ENCODE data around the gene RAB30.

GRCh38 chr11:83026229-83026628 is 45.5 kb downstream of the RAB30 start:
- TF ChIP-seq, protein P1, sequence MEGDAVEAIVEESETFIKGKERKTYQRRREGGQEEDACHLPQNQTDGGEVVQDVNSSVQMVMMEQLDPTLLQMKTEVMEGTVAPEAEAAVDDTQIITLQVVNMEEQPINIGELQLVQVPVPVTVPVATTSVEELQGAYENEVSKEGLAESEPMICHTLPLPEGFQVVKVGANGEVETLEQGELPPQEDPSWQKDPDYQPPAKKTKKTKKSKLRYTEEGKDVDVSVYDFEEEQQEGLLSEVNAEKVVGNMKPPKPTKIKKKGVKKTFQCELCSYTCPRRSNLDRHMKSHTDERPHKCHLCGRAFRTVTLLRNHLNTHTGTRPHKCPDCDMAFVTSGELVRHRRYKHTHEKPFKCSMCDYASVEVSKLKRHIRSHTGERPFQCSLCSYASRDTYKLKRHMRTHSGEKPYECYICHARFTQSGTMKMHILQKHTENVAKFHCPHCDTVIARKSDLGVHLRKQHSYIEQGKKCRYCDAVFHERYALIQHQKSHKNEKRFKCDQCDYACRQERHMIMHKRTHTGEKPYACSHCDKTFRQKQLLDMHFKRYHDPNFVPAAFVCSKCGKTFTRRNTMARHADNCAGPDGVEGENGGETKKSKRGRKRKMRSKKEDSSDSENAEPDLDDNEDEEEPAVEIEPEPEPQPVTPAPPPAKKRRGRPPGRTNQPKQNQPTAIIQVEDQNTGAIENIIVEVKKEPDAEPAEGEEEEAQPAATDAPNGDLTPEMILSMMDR (IDR thresholded peaks at IDR 0.05; ENCODE audit: low read depth, low read length, poor library complexity, severe bottlenecking): no peak
- no peak for TF ChIP-seq EZH2phosphoT487 (IDR thresholded peaks at IDR 0.05; ENCODE audit: borderline replicate concordance, low read length)

Measured in DOHH2 (cell line).